HepG2 (cell line): ENCODE results near the gene COPA. TPM values are rescaled to one million over a fixed set of nuclear protein-coding genes. Genes with fewer than 3 reads are reported as not detected.

ENCODE experiments used
- ATAC-seq: fragments of 200-7000 bp; cut with Tn5 transposase; 3 replicates; pipeline ENCODE4 v1.9.1; 2020; ENCODE audit warnings: mild to moderate bottlenecking, moderate library complexity
- BruUV-seq: library from RNA; stranded (reverse); fragments of 400-500 nt; replicated peaks from 2 replicates; lab custom pipeline; 2021; lab: Mats Ljungman, UMichigan
- CTCF ChIA-PET: fragments of 300-600 bp; formaldehyde crosslinking; extraction: SDS; loops from one replicate; lab custom pipeline; 2021; ENCODE audit warnings: low total read pairs, inconsistent platforms, low intra/inter-chr PET ratio; lab: Yijun Ruan, JAX
- POLR2A ChIA-PET: fragments of 350-600 bp; sonication (Branson Sonifier 250); formaldehyde crosslinking; loops from one replicate; lab custom pipeline; 2020; ENCODE audit warnings: antibody characterized with exemption, inconsistent platforms; lab: Yijun Ruan, JAX
- DNase-seq: peaks from one replicate; pipeline ENCODE4 v3.0.0-alpha.2; 2015; ENCODE audit warnings: low spot score
- FAIRE-seq: peaks from 3 replicates; lab custom pipeline; 2011; peaks lifted over from hg19 to GRCh38; lab: Jason Lieb, UNC
- H2AFZ ChIP-seq: one replicate; pipeline ENCODE4 v1.6.1; 2011; ENCODE audit warnings: low read length, inconsistent platforms
- H3K27ac ChIP-seq: fragments of 300-600 bp; 3 replicates; pipeline ENCODE4 v1.8.0; 2011; ENCODE audit warnings: mixed run types, mild to moderate bottlenecking, mixed read lengths, low read length, inconsistent platforms; ENCODE audit not compliant: insufficient read depth; ENCODE audit errors: extremely low read length
- H3K27me3 ChIP-seq, 2 experiments: fragments of 200-600 bp in 1 of 2; 2 replicates in 1 of 2; 3 replicates in 1 of 2; pipeline versions ENCODE4 v1.6.0 to v1.8.0; 2011; ENCODE audit warnings: low read length in 2 of 2, mild to moderate bottlenecking in 2 of 2, moderate library complexity in 2 of 2, inconsistent platforms in 1 of 2; ENCODE audit not compliant: insufficient read depth in 2 of 2, control insufficient read depth in 1 of 2
- H3K36me3 ChIP-seq, 2 experiments: fragments of 200-600 bp in 1 of 2; replicated peaks in 1 of 2; 2 replicates in 1 of 2; 3 replicates in 1 of 2; pipeline versions ENCODE4 v1.5.1 to v1.8.0; 2011; ENCODE audit warnings: low read length in 2 of 2, inconsistent platforms in 1 of 2; ENCODE audit not compliant: insufficient read depth in 2 of 2, control insufficient read depth in 1 of 2
- H3K4me1 ChIP-seq: 2 replicates; pipeline ENCODE4 v1.5.1; 2012; ENCODE audit warnings: low read length, inconsistent platforms; ENCODE audit not compliant: insufficient read depth
- H3K4me2 ChIP-seq: 2 replicates; pipeline ENCODE4 v1.6.0; 2011; ENCODE audit warnings: low read depth, low read length, inconsistent platforms
- H3K4me3 ChIP-seq, 3 experiments: fragments of 200-600 bp in 1 of 3; sonication (generic), shearing (Covaris generic) in 1 of 3; replicated peaks in 1 of 3; 2 replicates each; pipeline ENCODE4 v1.5.1; 2011 to 2016; ENCODE audit warnings: low read length in 3 of 3, inconsistent platforms in 2 of 3, low read depth in 2 of 3, mild to moderate bottlenecking in 2 of 3, control low read depth in 1 of 3, mixed read lengths in 1 of 3; ENCODE audit not compliant: insufficient read depth in 1 of 3
- H3K79me2 ChIP-seq: one replicate; pipeline ENCODE4 v1.6.1; 2011; ENCODE audit warnings: low read length, inconsistent platforms; ENCODE audit not compliant: insufficient read depth
- H3K9ac ChIP-seq: 2 replicates; pipeline ENCODE4 v1.6.0; 2011; ENCODE audit warnings: mild to moderate bottlenecking, low read depth, low read length, inconsistent platforms; ENCODE audit not compliant: insufficient read depth
- H3K9me3 ChIP-seq: 2 replicates; pipeline ENCODE4 v1.5.1; 2012; ENCODE audit warnings: mild to moderate bottlenecking, low read length
- H4K20me1 ChIP-seq: 2 replicates; pipeline ENCODE4 v1.6.0; 2011; ENCODE audit warnings: inconsistent platforms, mild to moderate bottlenecking, low read length, moderate library complexity; ENCODE audit not compliant: insufficient read depth
- IKZF1 ChIP-seq: fragments of 450-650 bp; IDR thresholded peaks from 2 replicates; pipeline ENCODE4 v1.7.1; 2016
- LCORL ChIP-seq, 2 experiments: fragments of 450-650 bp in 1 of 2; sonication (generic) in 1 of 2; formaldehyde crosslinking in 1 of 2; IDR thresholded peaks; 2 replicates each; pipeline versions ENCODE4 v1.5.0 to v1.6.1; 2017 to 2020; ENCODE audit warnings: antibody characterized with exemption in 1 of 2, missing genetic modification reagents in 1 of 2
- POLR2A ChIP-seq, 2 experiments: IDR thresholded peaks; 2 replicates each; pipeline ENCODE4 v1.6.1; 2011; ENCODE audit warnings: low read depth in 2 of 2, low read length in 2 of 2, mild to moderate bottlenecking in 1 of 2, moderate library complexity in 1 of 2; ENCODE audit not compliant: insufficient read depth in 1 of 2
- POLR2G ChIP-seq: fragments of 200-400 bp; formaldehyde crosslinking; IDR thresholded peaks from 2 replicates; pipeline ENCODE4 v1.6.1; 2018; ENCODE audit warnings: mild to moderate bottlenecking, low read depth, low read length, moderate library complexity
- ZBTB20 ChIP-seq: sonication (generic); formaldehyde crosslinking; IDR thresholded peaks from 2 replicates; pipeline ENCODE4 v1.8.1; 2023; ENCODE audit warnings: missing genetic modification reagents, low read depth, mild to moderate bottlenecking, borderline replicate concordance
- ZBTB39 ChIP-seq: sonication (generic); formaldehyde crosslinking; IDR thresholded peaks from 2 replicates; pipeline ENCODE4 v1.5.0; 2020; ENCODE audit warnings: missing genetic modification reagents
- ZNF615 ChIP-seq: sonication (generic); formaldehyde crosslinking; IDR thresholded peaks from 2 replicates; pipeline ENCODE4 v1.5.0; 2020; ENCODE audit warnings: mild to moderate bottlenecking, missing genetic modification reagents, borderline replicate concordance
- ZNF792 ChIP-seq: IDR thresholded peaks from 2 replicates; pipeline ENCODE4 v1.6.1; 2016
- WGBS: methylation state at CpG from one replicate; pipeline ENCODE4 v1.1.6; 2017; ENCODE audit warnings: low lambda C conversion rate; 5-methylcytosine and 5-hydroxymethylcytosine counted together
- in situ Hi-C: cut with HindIII; loops from 2 replicates; pipeline ENCODE4 v1.10.0; 2017; ENCODE audit warnings: low pct_unique_long_range_greater_than_20kb; ENCODE audit not compliant: extremely low pct_ligation_motif_present
- intact Hi-C: fragments of 100-400 bp; cut with micrococcal nuclease; formaldehyde crosslinking; loops from one replicate; pipeline ENCODE4 v1.10.0; 2022; ENCODE audit not compliant: unreplicated experiment
- polyA plus RNA-seq, 8 experiments: library from polyadenylated mRNA; depleted of rRNA in 3 of 8; stranded (reverse) in 7 of 8; unstranded in 1 of 8; fragments of >200 nt; fragmentation: Illumina TruSeq in 4 of 8; extraction: Trizol in 4 of 8; gene quantifications; 2 replicates each; pipeline versions ENCODE4 v1.2.1 to v1.2.3, GENCODE V29; 2011 to 2016; ENCODE audit warnings: low read depth in 4 of 8, missing spikeins in 1 of 8, mixed read lengths in 1 of 8; ENCODE audit not compliant: insufficient read depth in 1 of 8
- total RNA-seq, 5 experiments: library from RNA; depleted of rRNA; stranded (reverse); fragments of >200 nt; fragmentation: Illumina TruSeq; extraction: Trizol; gene quantifications; 2 replicates each; pipeline ENCODE4 v1.2.3, GENCODE V29; 2016; ENCODE audit warnings: low read depth in 1 of 5
- TF ChIP-seq, protein P1 (sequence below): sonication (generic); formaldehyde crosslinking; conservative IDR thresholded peaks from 2 replicates; pipeline ENCODE4 v1.8.0; 2022; ENCODE audit warnings: low read depth, missing genetic modification reagents

COPA gene
- total and polyA plus RNA-seq, 2 of the 13 experiments (the other 11 are each of a cell fraction or from before 2014, with no cell fraction given): 160 to 197 TPM

- H3K36me3 ChIP-seq: no peaks in the 10 kb centered on the region
- H3K4me1 ChIP-seq: peaks cover 29% of the 10 kb centered on the region
- H3K4me3 ChIP-seq: no peak overlapping the region
- DNase-seq (no peak), ATAC-seq (no peak), FAIRE-seq (no peak)
- H3K9me3 ChIP-seq: no peaks in the 10 kb centered on the region
- no peaks in the 10 kb centered on the region; a peak in 1 of 5 replicates for H3K27me3 ChIP-seq
- no peak overlapping the region for H2AFZ ChIP-seq
- WGBS: 42% methylated on average over 4 of the region's 4 CpGs
- ChIA-PET POLR2A (no interaction called here), CTCF (no interaction called here)
- in situ Hi-C loops (no loop called here), intact Hi-C loops (no loop called here)
- H3K9ac ChIP-seq: no peak overlapping the region
- H3K27ac ChIP-seq: no peak overlapping the region
- 0 out of 2 replicates have a peak, but pooled peaks cover 8% of the 10 kb centered on the region for H4K20me1 ChIP-seq
- peaks cover 22% of the 10 kb centered on the region for H3K79me2 ChIP-seq
- no TSS peak for BruUV-seq
- no peak for TF ChIP-seq POLR2G
- no peak for TF ChIP-seq ZNF615 (CRISPR knock-in tag)
- TF ChIP-seq, protein P1, sequence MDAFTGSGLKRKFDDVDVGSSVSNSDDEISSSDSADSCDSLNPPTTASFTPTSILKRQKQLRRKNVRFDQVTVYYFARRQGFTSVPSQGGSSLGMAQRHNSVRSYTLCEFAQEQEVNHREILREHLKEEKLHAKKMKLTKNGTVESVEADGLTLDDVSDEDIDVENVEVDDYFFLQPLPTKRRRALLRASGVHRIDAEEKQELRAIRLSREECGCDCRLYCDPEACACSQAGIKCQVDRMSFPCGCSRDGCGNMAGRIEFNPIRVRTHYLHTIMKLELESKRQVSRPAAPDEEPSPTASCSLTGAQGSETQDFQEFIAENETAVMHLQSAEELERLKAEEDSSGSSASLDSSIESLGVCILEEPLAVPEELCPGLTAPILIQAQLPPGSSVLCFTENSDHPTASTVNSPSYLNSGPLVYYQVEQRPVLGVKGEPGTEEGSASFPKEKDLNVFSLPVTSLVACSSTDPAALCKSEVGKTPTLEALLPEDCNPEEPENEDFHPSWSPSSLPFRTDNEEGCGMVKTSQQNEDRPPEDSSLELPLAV (CRISPR knock-in tag): no peak
- TF ChIP-seq ZBTB20 (CRISPR knock-in tag): no peak
- no peak for TF ChIP-seq ZBTB39 (CRISPR knock-in tag)
- no peak for TF ChIP-seq ZNF792 (CRISPR knock-in tag)
- TF ChIP-seq LCORL (IDR thresholded peaks at IDR 0.05): no peak
- no peak for TF ChIP-seq LCORL (CRISPR knock-in tag; IDR thresholded peaks at IDR 0.05)
- TF ChIP-seq IKZF1: no peak
- TF ChIP-seq POLR2A (IDR thresholded peaks at IDR 0.05; ENCODE audit: insufficient read depth in 1 of 2, low read depth in 2 of 2, low read length in 2 of 2): no peak
- H3K4me2 ChIP-seq: no peak overlapping the region
Observed at GRCh38 chr1:160264795-160265307, 78.2 kb downstream of the COPA start.
